ENCODE results near the gene AXIN1.

Gene AXIN1

GRCh38 chr16:282491-282890, 70.0 kb downstream of the AXIN1 start:
- H3K27me3 ChIP-seq (ENCODE audit: control insufficient read depth in 2 of 2, insufficient read depth in 2 of 2, low read length in 2 of 2), result peaks cover 2 to 3% of the 10 kb centered on the region in 2 donors
- no peak overlapping the region for H3K27ac ChIP-seq (ENCODE audit: low read depth in 2 of 2, low read length in 2 of 2)

GRCh38 chr16:281660-282255, 70.8 kb downstream of the AXIN1 start:
- Histone ChIP-seq H3K9me3 (ENCODE audit: control insufficient read depth in 2 of 2, low read length in 2 of 2) (no peaks in the 10 kb centered on the region), H3K4me3 (ENCODE audit: low read length in 2 of 2) (no peak overlapping the region), H3K36me3 (ENCODE audit: control insufficient read depth in 2 of 2, insufficient read depth in 2 of 2, low read length in 2 of 2) (no peaks in the 10 kb centered on the region), H3K4me1 (ENCODE audit: control insufficient read depth in 2 of 2, insufficient read depth in 2 of 2, low read length in 2 of 2) (peaks cover 0 to 2% of the 10 kb centered on the region in 2 donors), H3K27me3 (ENCODE audit: control insufficient read depth in 2 of 2, insufficient read depth in 2 of 2, low read length in 2 of 2) (peaks cover 2 to 3% of the 10 kb centered on the region in 2 donors), H3K27ac (ENCODE audit: low read depth in 2 of 2, low read length in 2 of 2) (no peak overlapping the region), H3K9ac (ENCODE audit: low read depth in 1 of 2, low read length in 2 of 2) (no peak overlapping the region)

More at GRCh38 chr16:282491-282890, 70.0 kb downstream of the AXIN1 start:
- peaks cover 0 to 2% of the 10 kb centered on the region in 2 donors for H3K4me1 ChIP-seq (ENCODE audit: control insufficient read depth in 2 of 2, insufficient read depth in 2 of 2, low read length in 2 of 2)
- H3K9ac ChIP-seq (ENCODE audit: low read depth in 1 of 2, low read length in 2 of 2), result no peak overlapping the region
- no peaks in the 10 kb centered on the region for H3K9me3 ChIP-seq (ENCODE audit: control insufficient read depth in 2 of 2, low read length in 2 of 2)
- H3K36me3 ChIP-seq (ENCODE audit: control insufficient read depth in 2 of 2, insufficient read depth in 2 of 2, low read length in 2 of 2), result no peaks in the 10 kb centered on the region
- H3K4me3 ChIP-seq (ENCODE audit: low read length in 2 of 2), result no peak overlapping the region

GRCh38 chr16:280991-281659, 71.4 kb downstream of the AXIN1 start:
- no peak overlapping the region for H3K4me3 ChIP-seq (ENCODE audit: low read length in 2 of 2)
- no peak overlapping the region for H3K27ac ChIP-seq (ENCODE audit: low read depth in 2 of 2, low read length in 2 of 2)
- no peaks in the 10 kb centered on the region for H3K36me3 ChIP-seq (ENCODE audit: control insufficient read depth in 2 of 2, insufficient read depth in 2 of 2, low read length in 2 of 2)
- H3K9me3 ChIP-seq (ENCODE audit: control insufficient read depth in 2 of 2, low read length in 2 of 2), result no peaks in the 10 kb centered on the region
- H3K9ac ChIP-seq (ENCODE audit: low read depth in 1 of 2, low read length in 2 of 2), result no peak overlapping the region
- H3K27me3 ChIP-seq (ENCODE audit: control insufficient read depth in 2 of 2, insufficient read depth in 2 of 2, low read length in 2 of 2), result peaks cover 4 to 6% of the 10 kb centered on the region in 2 donors
- peaks cover 0 to 2% of the 10 kb centered on the region in 2 donors for H3K4me1 ChIP-seq (ENCODE audit: control insufficient read depth in 2 of 2, insufficient read depth in 2 of 2, low read length in 2 of 2)

GRCh38 chr16:280552-280951, 72.0 kb downstream of the AXIN1 start, which contains the start of gene ARHGDIG:
Gene ARHGDIG (plus strand): TSS chr16:280591. CDS start chr16:280681, 90 bp downstream.
- Histone ChIP-seq H3K36me3 (ENCODE audit: control insufficient read depth in 2 of 2, insufficient read depth in 2 of 2, low read length in 2 of 2) (no peaks in the 10 kb centered on the region), H3K27me3 (ENCODE audit: control insufficient read depth in 2 of 2, insufficient read depth in 2 of 2, low read length in 2 of 2) (peaks cover 4 to 6% of the 10 kb centered on the region in 2 donors), H3K4me1 (ENCODE audit: control insufficient read depth in 2 of 2, insufficient read depth in 2 of 2, low read length in 2 of 2) (peaks cover 0 to 2% of the 10 kb centered on the region in 2 donors), H3K4me3 (ENCODE audit: low read length in 2 of 2) (no peak within 1 kb of the TSS), H3K9ac (ENCODE audit: low read depth in 1 of 2, low read length in 2 of 2) (no peak within 1 kb of the TSS), H3K9me3 (ENCODE audit: control insufficient read depth in 2 of 2, low read length in 2 of 2) (no peaks in the 10 kb centered on the region), H3K27ac (ENCODE audit: low read depth in 2 of 2, low read length in 2 of 2) (no peak within 1 kb of the TSS)

GRCh38 chr16:280005-280460, 72.5 kb downstream of the AXIN1 start:
- Histone ChIP-seq H3K9ac (ENCODE audit: low read depth in 1 of 2, low read length in 2 of 2) (no peak overlapping the region), H3K4me1 (ENCODE audit: control insufficient read depth in 2 of 2, insufficient read depth in 2 of 2, low read length in 2 of 2) (peaks cover 3 to 5% of the 10 kb centered on the region in 2 donors), H3K27ac (ENCODE audit: low read depth in 2 of 2, low read length in 2 of 2) (no peak overlapping the region), H3K27me3 (ENCODE audit: control insufficient read depth in 2 of 2, insufficient read depth in 2 of 2, low read length in 2 of 2) (peaks cover 4 to 8% of the 10 kb centered on the region in 2 donors), H3K9me3 (ENCODE audit: control insufficient read depth in 2 of 2, low read length in 2 of 2) (no peaks in the 10 kb centered on the region), H3K36me3 (ENCODE audit: control insufficient read depth in 2 of 2, insufficient read depth in 2 of 2, low read length in 2 of 2) (no peaks in the 10 kb centered on the region), H3K4me3 (ENCODE audit: low read length in 2 of 2) (no peak overlapping the region)

GRCh38 chr16:279531-279930, 73.0 kb downstream of the AXIN1 start:
- no peaks in the 10 kb centered on the region for H3K9me3 ChIP-seq (ENCODE audit: control insufficient read depth in 2 of 2, low read length in 2 of 2)
- H3K4me1 ChIP-seq (ENCODE audit: control insufficient read depth in 2 of 2, insufficient read depth in 2 of 2, low read length in 2 of 2), result peaks cover 7 to 8% of the 10 kb centered on the region in 2 donors
- H3K27me3 ChIP-seq (ENCODE audit: control insufficient read depth in 2 of 2, insufficient read depth in 2 of 2, low read length in 2 of 2), result peaks cover 5 to 11% of the 10 kb centered on the region in 2 donors
- H3K4me3 ChIP-seq (ENCODE audit: low read length in 2 of 2), result no peak overlapping the region
- H3K36me3 ChIP-seq (ENCODE audit: control insufficient read depth in 2 of 2, insufficient read depth in 2 of 2, low read length in 2 of 2), result no peaks in the 10 kb centered on the region
- H3K9ac ChIP-seq (ENCODE audit: low read depth in 1 of 2, low read length in 2 of 2), result no peak overlapping the region
- no peak overlapping the region for H3K27ac ChIP-seq (ENCODE audit: low read depth in 2 of 2, low read length in 2 of 2)

- Histone ChIP-seq H3K27me3 (ENCODE audit: control insufficient read depth in 2 of 2, insufficient read depth in 2 of 2, low read length in 2 of 2) (peaks cover 8 to 11% of the 10 kb centered on the region in 2 donors), H3K36me3 (ENCODE audit: control insufficient read depth in 2 of 2, insufficient read depth in 2 of 2, low read length in 2 of 2) (no peaks in the 10 kb centered on the region), H3K9ac (ENCODE audit: low read depth in 1 of 2, low read length in 2 of 2) (no peak overlapping the region), H3K4me3 (ENCODE audit: low read length in 2 of 2) (no peak overlapping the region), H3K27ac (ENCODE audit: low read depth in 2 of 2, low read length in 2 of 2) (no peak overlapping the region), H3K9me3 (ENCODE audit: control insufficient read depth in 2 of 2, low read length in 2 of 2) (no peaks in the 10 kb centered on the region), H3K4me1 (ENCODE audit: control insufficient read depth in 2 of 2, insufficient read depth in 2 of 2, low read length in 2 of 2) (peaks cover 9 to 10% of the 10 kb centered on the region in 2 donors)
Measured at GRCh38 chr16:278863-279366, 73.6 kb downstream of the AXIN1 start.

- H3K27me3 ChIP-seq (ENCODE audit: control insufficient read depth in 2 of 2, insufficient read depth in 2 of 2, low read length in 2 of 2), result peaks cover 8% of the 10 kb centered on the region in 2 donors
- H3K27ac ChIP-seq (ENCODE audit: low read depth in 2 of 2, low read length in 2 of 2), result no peak overlapping the region
- no peaks in the 10 kb centered on the region for H3K9me3 ChIP-seq (ENCODE audit: control insufficient read depth in 2 of 2, low read length in 2 of 2)
- H3K9ac ChIP-seq (ENCODE audit: low read depth in 1 of 2, low read length in 2 of 2), result no peak overlapping the region
- peaks cover 10 to 12% of the 10 kb centered on the region in 2 donors for H3K4me1 ChIP-seq (ENCODE audit: control insufficient read depth in 2 of 2, insufficient read depth in 2 of 2, low read length in 2 of 2)
- no peak overlapping the region for H3K4me3 ChIP-seq (ENCODE audit: low read length in 2 of 2)
- H3K36me3 ChIP-seq (ENCODE audit: control insufficient read depth in 2 of 2, insufficient read depth in 2 of 2, low read length in 2 of 2), result no peaks in the 10 kb centered on the region
Measured at GRCh38 chr16:276426-277077, 76.0 kb downstream of the AXIN1 start.

- Histone ChIP-seq H3K9ac (ENCODE audit: low read depth in 1 of 2, low read length in 2 of 2) (peak within 1 kb of the TSS in 1 of 2 donors; percentile 51), H3K9me3 (ENCODE audit: control insufficient read depth in 2 of 2, low read length in 2 of 2) (no peaks in the 10 kb centered on the region), H3K27me3 (ENCODE audit: control insufficient read depth in 2 of 2, insufficient read depth in 2 of 2, low read length in 2 of 2) (peaks cover 8% of the 10 kb centered on the region in 2 donors), H3K27ac (ENCODE audit: low read depth in 2 of 2, low read length in 2 of 2) (no peak within 1 kb of the TSS), H3K4me3 (ENCODE audit: low read length in 2 of 2) (peak within 1 kb of the TSS; percentile 44 to 51), H3K36me3 (ENCODE audit: control insufficient read depth in 2 of 2, insufficient read depth in 2 of 2, low read length in 2 of 2) (no peaks in the 10 kb centered on the region), H3K4me1 (ENCODE audit: control insufficient read depth in 2 of 2, insufficient read depth in 2 of 2, low read length in 2 of 2) (peaks cover 10 to 12% of the 10 kb centered on the region in 2 donors)
Measured at GRCh38 chr16:275786-276232, 76.7 kb downstream of the AXIN1 start, which contains the start of gene RGS11. Gene RGS11 (minus strand): TSS chr16:275944. CDS start chr16:275911, 33 bp downstream.
